CD4-positive, alpha-beta T cell treated with Interferon gamma for 1 hour (primary cell): ENCODE data around the gene TBPL2.
"Not testable (repeated sequence)": the region's sequence is repeated elsewhere in the genome, so short reads cannot be mapped to it uniquely, and the experiment has no call there.

Experiments used
- DNase-seq: peaks from one replicate; pipeline ENCODE4 v3.0.0-alpha.2; 2020

The TBPL2 gene

DNA sequence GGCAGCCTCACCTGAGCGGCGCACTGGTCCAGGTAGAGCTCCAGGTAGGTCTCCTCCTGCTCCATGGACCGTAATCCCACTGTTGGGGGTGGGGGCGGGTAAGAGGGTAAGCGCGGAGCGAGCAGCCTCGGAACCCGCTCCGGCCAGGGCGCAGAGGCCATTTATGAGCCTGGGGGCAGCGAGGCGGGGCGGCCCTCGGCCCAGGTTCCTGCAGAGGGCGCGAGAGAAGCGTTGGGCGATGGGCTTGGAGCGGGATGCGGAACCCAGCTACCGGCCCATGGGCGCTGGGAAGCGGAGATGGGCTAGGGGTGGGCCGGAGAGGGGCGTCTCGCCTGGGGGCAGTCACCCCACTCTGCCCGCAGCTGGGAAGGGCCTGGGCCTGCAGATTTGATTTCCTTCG, at the start of gene TBPL2:
TSS of gene TBPL2 (minus strand) at position 232 of the 400 bp plus-strand sequence. CDS start at position 65, 167 bp downstream.
- no peak for DNase-seq

DNA sequence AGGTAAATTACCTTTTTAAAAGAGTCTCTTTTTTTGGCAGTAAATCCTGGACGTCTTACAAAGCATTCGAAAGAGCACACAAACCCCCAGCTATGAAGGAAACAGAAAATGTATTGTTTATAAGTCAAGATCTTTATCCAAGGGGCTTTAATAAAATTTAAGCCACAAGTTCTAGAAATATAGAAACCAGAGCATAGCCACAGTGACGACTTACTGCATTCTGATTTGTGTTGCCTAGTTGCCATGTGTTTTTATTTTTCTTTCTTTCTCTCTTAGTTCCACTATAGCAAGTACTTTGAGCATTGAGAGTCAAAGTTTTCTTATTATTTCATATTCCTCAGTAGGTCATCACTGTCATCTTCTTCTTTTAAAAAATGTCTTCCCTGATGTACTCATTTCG, 47.8 kb upstream of the TBPL2 start:
- DNase-seq, result no peak

DNA sequence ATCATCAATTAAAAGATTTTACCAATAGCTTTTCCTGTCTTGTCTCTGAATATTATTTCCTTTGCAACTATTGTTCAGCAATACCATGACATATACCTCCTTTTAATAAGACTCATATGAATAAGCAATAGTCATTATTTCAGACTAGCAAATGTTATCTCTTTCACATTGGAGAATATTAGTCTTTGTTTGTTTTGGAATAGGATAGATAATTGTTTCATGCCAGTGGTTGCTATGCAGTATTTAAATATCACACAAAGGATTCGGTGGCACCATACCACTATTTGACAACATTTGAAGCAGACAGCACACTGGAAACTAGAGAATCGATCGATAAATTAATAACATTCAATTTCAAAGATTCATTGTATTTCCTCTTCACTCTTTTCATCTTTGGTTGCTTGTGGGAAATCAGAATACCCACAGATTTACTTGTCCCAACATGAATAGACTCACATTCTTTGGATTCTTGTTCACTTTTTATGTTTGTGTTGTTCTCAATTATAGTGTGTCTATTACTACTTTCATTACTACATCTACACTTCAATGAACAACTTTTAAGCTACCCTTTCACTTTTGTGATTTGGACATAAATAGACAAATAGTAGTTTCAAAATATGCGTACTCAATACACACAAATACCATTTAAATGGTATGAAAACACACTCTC, 42.7 kb upstream of the TBPL2 start:
- DNase-seq, result no peak

DNA sequence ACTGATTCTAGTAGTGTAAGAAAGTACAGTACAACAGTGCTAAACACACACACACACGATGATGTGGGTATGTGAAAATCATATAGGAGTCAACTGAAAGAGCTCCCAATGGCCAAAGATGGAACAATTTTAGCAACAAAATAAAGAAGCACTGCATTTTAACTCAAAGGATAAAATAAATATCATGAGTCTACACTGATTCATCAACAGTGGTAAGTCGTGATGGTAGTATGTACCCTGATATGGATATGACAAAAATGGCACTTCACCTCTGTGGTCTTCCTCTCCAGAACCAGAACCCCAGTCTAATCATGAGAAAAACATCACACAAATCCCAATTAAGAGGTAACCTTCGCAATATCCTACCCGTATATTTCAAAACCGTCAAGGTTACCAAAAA, 41.4 kb upstream of the TBPL2 start:
- DNase-seq, result no peak

DNA sequence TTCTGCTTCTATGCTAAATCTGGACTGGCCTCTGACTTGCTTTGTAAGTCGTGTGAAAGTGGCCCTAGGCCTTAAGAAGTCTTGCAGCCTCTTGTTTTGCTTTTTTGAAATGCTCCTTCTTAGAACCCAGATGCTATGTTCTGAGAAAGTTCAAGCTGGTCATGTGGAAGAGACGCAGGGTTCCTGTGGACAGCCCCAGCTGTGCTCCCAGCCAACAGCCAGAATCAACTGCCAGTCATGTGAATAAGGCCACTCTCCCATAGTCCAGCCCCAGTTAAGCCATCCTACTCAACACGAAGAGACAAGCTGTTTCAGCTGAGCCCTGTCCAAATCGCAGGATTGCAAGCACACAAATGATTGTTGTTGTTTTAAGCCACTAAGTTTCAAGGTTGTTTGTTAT, 37.3 kb upstream of the TBPL2 start:
- no peak for DNase-seq

DNA sequence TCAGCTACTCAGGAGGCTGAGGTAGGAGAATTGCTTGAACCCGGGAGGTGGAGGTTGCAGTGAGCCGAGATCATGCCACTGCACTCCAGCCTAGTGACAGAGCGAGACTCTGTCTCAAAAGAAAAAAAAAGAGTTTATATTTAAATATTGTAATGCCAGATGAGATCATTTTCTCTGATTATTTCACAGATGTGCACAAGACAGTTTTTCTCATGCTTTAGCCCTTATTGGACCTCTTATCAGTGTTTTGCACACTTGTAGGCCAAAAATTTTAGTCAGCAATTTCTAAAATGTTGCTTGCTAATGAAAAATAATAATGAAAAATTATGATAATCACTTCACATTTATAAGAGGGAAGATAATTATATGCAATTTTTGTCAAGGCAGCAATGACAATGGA, 36.0 kb upstream of the TBPL2 start:
- not testable (repeated sequence) for DNase-seq

DNA sequence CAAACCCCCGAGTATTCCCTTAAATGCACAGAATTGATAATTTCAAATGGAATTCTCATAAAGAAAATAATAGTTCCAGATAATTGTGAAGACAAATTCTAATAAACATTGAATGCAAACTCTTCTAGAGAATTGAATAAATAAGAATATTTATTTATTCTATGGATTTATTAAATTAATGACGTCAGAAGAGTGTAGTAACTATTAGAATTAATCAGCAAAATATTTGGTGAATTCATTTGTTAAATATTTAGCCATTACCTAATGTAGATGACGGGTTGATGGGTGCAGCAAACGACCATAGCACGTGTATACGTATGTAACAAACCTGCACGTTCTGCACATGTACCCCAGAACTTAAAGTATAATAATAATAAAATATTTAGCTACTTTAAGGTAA, 33.4 kb upstream of the TBPL2 start:
- DNase-seq, result no peak

DNA sequence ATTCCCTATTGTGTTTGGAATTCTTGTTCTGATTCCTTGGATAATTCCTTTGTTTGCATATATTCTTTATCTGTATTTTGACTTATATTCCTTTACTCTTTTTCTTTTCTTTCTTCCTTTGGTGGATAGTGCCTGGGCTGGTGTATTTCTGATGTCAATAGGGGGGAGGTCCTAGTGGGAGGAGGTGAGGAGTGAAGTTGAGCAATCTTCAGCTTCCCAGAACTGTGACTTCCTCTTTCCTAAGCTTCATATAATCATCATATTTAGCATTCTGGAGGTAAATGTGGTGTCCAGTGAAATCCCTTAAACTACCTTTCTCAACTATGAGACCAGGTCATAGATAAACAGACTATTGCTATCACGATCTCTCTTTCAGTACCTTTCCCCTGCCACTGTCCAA, 29.6 kb upstream of the TBPL2 start:
- no peak for DNase-seq

DNA sequence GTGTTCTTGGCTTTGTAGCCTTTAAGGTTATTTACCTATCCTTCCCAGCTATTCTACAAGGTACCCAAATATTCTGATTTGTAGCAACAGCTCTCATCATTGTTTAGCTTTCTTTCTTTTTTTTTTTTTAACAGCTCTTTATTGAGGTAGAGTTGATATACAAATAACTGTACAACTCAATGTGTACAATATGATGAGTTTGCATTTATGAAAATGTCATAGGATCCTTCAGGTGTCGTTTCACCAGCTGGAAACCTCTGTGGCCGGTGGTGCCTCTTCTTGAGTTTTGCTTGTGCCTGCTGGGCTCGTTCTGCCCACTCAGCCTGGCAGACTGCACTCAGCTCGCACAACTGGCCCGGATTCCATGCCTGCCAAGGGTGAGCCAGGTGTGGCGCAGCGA, 26.9 kb upstream of the TBPL2 start:
- no peak for DNase-seq

DNA sequence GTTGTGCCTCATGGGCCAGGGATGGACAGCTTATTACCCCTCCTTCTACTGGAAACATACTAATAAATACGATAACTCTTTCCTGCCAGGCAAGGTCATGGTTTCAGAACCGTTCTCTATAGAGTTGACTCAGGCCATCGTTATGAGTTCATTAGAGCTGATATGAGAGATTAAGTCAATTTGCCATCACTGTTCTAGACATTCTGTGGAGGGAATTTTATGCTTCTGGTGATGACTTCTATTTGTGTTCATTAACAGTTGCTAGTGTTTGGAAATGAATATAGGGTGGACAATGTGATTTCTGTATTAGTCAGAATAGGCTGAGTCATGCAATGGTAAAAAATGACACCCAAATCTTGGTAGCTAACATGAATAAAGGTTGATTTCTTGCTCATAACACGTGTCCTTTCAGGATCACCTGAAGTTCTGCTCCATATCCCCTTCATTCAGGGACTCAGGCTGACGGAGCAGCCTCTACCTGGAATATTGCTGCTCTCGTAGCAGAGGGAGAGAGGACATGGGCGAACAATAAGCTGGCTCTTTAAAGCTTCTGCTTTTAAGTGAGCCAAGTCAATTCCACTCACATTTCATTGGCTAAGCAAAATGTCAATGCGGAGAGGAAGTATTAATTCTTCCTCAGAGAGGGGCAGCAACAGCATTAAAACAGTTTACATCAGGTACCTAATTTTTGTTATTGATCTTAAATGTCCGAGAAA, 18.5 kb upstream of the TBPL2 start:
- DNase-seq, result no peak

DNA sequence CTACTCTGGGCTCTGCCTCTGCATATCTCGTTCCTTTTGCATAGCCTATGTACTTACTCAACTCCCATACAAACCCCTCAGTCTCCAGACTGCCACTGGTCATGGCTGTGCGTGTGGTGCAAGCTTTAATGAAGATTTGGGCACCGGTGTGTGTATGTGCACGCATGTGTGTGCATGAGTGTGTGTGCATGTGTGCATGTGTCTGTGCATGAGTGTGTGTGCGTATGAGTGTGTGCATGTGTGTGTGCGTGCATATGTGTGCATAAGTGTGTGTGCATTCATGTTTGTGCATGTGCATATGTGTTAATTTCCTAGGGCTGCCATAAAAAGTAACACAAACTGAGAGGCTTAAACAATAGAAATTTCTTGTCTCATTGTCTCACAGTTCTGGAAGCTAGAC, 17.1 kb upstream of the TBPL2 start:
- DNase-seq, result no peak

DNA sequence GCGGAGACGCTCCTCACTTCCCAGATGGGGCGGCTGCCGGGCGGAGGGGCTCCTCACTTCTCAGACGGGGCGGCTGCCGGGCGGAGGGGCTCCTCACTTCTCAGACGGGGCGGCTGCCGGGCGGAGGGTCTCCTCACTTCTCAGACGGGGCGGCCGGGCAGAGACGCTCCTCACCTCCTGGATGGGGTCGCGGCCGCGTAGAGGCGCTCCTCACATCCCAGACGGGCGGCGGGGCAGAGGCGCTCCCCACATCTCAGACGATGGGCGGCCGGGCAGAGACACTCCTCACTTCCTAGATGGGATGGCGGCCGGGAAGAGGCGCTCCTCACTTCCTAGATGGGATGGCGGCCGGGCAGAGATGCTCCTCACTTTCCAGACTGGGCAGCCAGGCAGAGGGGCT, 16.0 kb upstream of the TBPL2 start:
- DNase-seq, result not testable (repeated sequence)

DNA sequence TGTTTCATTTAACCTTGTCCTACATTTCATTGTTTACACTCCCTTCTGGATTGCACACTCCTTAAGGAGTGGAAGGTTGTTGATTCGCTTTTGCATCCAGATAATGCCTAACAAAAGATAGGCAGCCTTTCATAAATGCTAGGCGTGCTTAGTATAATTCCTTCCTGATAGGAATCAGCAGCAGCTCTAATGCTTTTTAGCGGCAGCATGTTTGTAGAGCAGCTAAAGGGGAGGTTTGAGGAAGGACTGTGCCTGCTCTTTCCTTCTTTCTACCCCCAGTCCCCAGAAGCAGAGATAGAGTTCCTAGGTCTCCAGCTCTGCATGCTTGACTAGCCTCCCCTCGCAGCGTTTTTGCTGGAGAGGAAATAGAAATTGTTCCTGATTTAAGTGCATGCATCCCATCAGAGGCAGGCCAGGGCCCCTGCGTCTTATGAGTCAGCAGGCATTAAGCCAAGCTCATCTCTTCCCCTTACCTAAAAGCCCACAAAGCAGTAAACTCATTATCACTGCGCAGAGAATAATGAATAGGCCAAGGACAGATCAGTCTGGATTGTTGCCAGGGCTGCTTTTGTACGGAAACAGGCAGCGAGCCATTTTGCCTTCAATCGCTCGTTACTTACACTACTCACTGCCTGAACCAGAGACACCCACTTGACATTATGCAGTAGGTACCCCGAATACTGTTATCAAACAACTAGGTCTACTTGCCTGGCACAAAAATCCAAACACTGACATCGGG, 14.0 kb upstream of the TBPL2 start:
- peak; percentile 14 for DNase-seq

DNA sequence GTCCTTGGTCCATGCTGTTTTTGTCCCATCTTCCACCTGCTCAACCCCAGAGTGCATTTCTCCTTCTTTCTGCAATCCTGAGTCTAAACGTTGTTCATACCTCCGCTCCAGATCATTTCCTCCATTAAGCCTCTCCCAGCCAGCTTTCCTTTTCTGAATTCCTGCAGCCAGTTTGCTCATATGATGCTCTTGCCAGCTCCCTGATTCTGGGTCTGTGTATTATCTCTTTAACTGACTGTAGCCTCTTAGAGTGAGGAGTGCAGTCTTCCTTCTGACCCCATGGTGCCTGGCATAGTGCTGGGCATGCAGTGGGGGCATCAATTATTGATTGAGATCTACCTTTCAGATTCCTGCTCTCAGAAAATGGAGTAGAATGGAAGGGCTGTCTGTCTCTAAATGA, 11.5 kb upstream of the TBPL2 start:
- DNase-seq, result no peak

DNA sequence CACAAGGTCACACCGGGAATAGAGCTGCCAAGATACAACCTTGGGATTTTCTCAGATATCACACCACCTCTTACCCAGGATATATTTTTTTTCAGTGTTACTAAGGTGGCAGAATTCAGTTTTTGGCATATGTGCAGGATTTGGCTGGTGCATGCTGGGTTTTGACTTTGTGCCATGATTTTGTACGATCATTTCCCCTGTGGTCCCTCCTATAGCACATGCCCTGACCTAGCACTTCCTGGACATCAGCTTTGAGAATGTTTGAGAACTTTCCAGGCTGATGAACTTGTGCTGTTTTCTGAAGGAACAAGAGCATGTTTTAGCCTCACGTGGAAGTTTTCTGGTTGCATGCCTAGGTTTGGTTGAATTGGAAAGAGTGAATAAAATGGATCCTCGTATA, 11.0 kb upstream of the TBPL2 start:
- DNase-seq, result no peak

DNA sequence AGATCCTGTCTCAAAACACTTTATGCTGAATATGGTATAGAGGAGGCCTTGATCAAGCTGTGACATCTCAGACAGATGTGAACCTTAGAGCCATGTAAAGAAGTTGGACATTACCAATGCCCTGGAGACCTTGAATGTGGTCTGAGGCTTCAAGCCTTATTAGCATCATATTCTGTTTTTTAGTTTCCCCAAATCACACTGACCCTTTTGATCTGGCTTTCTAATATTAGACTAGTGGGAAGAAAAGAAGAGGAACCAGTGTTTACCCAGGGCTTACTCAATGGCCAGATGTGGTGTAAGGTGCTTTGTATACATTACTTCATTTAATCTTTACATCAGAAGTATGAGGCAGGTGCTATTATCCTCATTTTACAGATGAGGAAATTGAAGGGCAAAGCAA, 10.6 kb upstream of the TBPL2 start:
- DNase-seq, result no peak

DNA sequence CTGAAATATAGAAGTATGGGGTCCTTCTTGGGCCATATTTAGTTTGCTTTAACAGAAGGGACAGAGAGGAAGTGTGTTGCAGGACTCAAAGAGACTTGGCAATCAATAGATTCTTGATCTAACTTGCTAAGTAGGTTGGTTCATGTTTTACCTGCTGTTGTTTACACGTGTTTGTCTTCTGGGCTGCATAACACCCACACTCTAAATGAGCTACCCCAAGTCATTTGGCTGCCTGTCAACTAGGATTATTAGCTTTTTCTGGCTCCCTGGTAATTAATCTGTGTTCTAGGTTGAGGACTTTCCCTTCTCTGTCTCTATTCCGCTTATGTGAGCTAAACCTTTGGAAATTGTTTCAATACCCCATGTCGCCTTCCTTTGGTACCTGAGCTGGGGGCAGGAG, 10.1 kb upstream of the TBPL2 start:
- no peak for DNase-seq

DNA sequence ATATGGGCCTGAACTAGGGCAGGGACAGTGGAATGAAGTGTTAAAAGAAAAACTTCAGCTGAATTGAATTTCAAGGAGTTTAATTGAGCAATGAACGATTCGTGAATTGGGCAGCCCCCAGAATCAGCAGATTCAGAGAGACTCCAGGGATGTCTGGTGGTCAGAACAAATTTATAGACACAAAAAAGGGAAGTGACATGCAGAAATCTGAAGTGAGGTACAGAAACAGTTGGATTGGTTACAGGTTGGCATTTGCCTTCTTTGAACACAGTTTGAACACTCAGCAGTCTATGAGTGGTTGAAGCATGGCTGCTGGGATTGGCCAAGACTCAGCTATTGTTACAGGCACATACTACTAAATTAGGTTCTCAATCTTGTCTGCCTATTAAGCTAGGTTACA, 9.7 kb upstream of the TBPL2 start:
- no peak for DNase-seq

DNA sequence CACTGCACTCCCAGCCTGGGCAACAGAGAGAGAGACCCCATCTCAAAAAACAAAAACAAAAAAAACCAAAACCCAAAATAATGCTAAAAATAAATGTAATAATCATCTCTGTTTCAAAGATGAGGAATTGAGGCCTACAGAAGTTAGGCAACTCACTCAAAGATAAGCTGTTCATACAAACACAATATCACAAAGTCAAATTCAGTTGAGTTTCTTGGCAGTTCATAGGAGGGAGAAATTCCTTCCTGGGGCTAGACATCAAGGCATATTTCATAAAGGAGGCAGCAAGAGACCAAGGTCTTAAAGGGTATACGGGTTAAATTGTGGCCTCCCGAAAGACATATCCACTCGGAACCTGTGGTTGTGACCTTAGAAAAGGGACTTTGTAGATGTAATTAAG, 8.7 kb upstream of the TBPL2 start:
- no peak for DNase-seq

DNA sequence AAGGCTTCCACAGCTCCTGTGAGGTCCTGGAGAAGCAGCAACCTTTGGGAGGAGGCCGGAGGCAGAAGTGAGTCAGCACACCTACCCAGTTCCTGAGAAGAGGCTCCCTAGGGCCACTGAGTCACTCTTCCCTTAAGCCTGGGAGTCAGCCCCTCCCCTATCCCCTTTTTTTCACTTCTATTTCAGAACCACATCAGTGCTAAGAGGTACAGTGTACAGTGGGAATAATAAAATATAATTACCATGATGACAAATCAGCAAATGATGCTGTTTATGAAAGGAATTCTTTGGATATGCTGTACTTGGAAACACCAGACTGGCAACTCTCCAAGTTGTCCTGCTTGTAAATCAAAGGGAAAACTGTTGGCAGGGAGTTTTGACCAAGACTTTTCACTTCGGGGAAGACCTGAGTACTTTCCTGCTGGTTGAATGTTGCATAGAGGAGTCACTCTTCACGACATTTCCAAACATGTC, 7.8 kb upstream of the TBPL2 start:
- DNase-seq, result no peak

DNA sequence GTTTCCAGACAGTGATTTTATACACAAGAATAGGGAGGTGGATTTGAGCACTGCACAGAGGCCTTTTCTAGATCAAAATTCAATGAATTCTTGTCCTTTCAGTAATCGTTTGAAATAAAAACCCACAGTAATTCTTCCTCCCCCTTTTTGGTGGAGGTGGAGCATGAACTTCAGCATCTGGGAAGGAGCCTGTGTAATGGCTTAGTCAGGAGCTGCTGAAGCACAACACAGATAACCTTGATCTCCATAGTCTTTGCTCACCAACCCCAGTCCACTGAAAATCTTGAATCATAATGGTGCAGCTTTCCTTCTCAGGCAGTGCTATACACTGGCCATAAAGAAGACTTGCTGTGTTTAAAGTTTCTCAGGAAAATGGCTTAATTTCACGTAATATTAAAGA, 6.4 kb upstream of the TBPL2 start:
- no peak for DNase-seq

DNA sequence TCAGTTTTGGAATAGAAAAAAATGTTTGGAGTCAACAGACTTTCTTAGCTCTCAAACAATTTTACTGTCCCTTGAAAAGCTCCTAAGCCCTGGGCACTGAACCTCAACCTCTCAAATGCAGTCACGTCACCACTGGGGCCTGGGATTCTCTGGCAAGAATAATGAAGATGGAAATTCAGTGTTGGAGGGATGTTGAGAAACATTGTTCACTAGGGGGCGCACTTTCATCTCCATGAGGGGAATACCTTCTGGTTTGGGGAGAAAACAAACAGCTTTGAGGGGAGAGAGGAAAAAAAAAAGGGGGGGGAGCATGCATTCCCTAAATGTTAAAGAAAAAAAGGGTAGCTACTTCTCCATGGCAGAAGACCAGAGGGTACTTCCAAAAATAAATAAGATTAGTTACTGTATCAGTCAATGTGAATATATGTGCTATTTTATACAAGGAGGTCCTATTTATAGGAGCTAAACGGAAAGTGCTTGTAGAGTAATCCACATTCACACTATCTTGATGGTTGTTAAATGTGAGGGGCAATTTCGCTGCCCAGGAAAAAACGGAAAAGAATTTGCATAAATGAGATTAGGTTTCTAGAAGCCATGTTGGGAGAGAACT, 5.8 kb upstream of the TBPL2 start:
- DNase-seq, result no peak

DNA sequence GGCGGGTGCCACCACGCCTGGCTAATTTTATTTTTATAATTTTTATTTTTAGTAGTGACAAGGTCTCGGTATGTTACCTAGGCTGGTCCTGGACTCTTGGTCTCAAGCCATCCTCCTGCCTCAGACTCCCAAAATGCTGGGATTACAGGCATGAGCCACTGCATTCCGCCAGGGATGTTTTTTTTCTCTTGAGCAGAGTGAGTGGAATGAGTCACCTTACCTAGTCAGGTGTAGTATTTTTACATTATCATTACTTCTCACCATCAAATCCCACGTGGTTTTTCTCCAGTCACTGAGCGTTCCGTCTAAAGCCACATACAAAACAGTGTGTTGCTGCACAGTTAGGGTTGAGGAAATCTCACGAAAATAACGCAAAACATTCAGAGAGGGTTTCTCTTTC, 870 bp upstream of the TBPL2 start:
- no peak for DNase-seq
